ENCODE data around the gene PLEKHA8. TPM values are rescaled to one million over a fixed set of nuclear protein-coding genes. Genes with fewer than 3 reads are reported as not detected.

PLEKHA8 gene
- total RNA-seq, 1 donor from 2014 or later: 62.7 TPM

DNA sequence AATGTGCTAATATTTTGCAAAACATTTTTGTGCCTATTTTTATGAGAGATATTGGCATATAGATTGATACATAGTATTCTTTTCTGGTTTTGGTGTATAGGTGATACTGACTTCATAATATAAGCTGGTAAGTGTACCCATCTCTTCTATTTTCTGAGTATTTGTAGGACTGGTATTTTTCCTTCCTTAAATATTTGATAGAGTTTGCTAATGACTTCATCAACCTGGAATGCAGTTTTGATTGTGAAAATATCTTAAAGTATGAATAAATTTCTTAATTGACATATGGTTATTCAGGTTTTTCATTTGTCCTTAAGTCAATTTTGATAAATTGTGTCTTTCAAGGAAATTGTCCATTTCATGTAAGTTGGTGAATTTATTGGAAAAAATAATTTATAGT, 32.6 kb upstream of the PLEKHA8 start:
- Histone ChIP-seq H3K9ac (no peak overlapping the region), H2AFZ (replicated peaks) (no peak overlapping the region), H3K27me3 (no peaks in the 10 kb centered on the region), H3K27ac (no peak overlapping the region), H3K4me2 (no peak overlapping the region), H3K79me2 (ENCODE audit: low read depth) (no peaks in the 10 kb centered on the region), H4K20me1 (ENCODE audit: low read depth) (no peaks in the 10 kb centered on the region), H3K4me3 (no peak overlapping the region), H3K9me3 (ENCODE audit: low read depth) (peaks cover 10% of the 10 kb centered on the region), H3K36me3 (no peaks in the 10 kb centered on the region), H3K4me1 (no peaks in the 10 kb centered on the region), H3F3A (ENCODE audit: low read depth) (no peaks in the 10 kb centered on the region)
- H3K27ac Mint-ChIP-seq: no peak overlapping the region
- H3K4me1 Mint-ChIP-seq: peaks cover 4% of the 10 kb centered on the region
- peaks cover 43% of the 10 kb centered on the region for H3K9me3 Mint-ChIP-seq
- TF ChIP-seq EZH2 (IDR thresholded peaks at IDR 0.05): no peak
- peaks cover 11% of the 10 kb centered on the region for H3K36me3 Mint-ChIP-seq
- DNase-seq (ENCODE audit: low spot score): no peak
- H3K27me3 Mint-ChIP-seq (ENCODE audit: insufficient read depth, low read depth): no peaks in the 10 kb centered on the region
- H3K4me3 Mint-ChIP-seq: no peak overlapping the region

GRCh38 chr7:29996321-29996720, 31.9 kb upstream of the PLEKHA8 start:
- no peaks in the 10 kb centered on the region for H3K27me3 ChIP-seq
- no peak overlapping the region for H3K4me3 ChIP-seq
- peaks cover 10% of the 10 kb centered on the region for H3K9me3 ChIP-seq (ENCODE audit: low read depth)
- H4K20me1 ChIP-seq (ENCODE audit: low read depth): no peaks in the 10 kb centered on the region
- H3K36me3 Mint-ChIP-seq: peaks cover 9% of the 10 kb centered on the region
- TF ChIP-seq, protein P1, sequence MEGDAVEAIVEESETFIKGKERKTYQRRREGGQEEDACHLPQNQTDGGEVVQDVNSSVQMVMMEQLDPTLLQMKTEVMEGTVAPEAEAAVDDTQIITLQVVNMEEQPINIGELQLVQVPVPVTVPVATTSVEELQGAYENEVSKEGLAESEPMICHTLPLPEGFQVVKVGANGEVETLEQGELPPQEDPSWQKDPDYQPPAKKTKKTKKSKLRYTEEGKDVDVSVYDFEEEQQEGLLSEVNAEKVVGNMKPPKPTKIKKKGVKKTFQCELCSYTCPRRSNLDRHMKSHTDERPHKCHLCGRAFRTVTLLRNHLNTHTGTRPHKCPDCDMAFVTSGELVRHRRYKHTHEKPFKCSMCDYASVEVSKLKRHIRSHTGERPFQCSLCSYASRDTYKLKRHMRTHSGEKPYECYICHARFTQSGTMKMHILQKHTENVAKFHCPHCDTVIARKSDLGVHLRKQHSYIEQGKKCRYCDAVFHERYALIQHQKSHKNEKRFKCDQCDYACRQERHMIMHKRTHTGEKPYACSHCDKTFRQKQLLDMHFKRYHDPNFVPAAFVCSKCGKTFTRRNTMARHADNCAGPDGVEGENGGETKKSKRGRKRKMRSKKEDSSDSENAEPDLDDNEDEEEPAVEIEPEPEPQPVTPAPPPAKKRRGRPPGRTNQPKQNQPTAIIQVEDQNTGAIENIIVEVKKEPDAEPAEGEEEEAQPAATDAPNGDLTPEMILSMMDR (IDR thresholded peaks at IDR 0.05): no peak
- no peak for TF ChIP-seq EZH2 (IDR thresholded peaks at IDR 0.05)
- no peak for TF ChIP-seq EZH2phosphoT487 (IDR thresholded peaks at IDR 0.05)
- H3K27ac Mint-ChIP-seq: no peak overlapping the region
- H3K79me2 ChIP-seq (ENCODE audit: low read depth): no peaks in the 10 kb centered on the region
- H3K9ac ChIP-seq: no peak overlapping the region
- H3K4me2 ChIP-seq: no peak overlapping the region
- peaks cover 9% of the 10 kb centered on the region for H3K4me1 Mint-ChIP-seq
- peaks cover 43% of the 10 kb centered on the region for H3K9me3 Mint-ChIP-seq
- H3K36me3 ChIP-seq: no peaks in the 10 kb centered on the region
- H3K4me1 ChIP-seq: no peaks in the 10 kb centered on the region
- H3K27ac ChIP-seq: no peak overlapping the region
- H3F3A ChIP-seq (ENCODE audit: low read depth): no peaks in the 10 kb centered on the region
- no peaks in the 10 kb centered on the region for H3K27me3 Mint-ChIP-seq (ENCODE audit: insufficient read depth, low read depth)
- DNase-seq (ENCODE audit: low spot score): no peak
- no peak overlapping the region for H2AFZ ChIP-seq (replicated peaks)
- H3K4me3 Mint-ChIP-seq: no peak overlapping the region

GRCh38 chr7:29998489-29998888, 29.7 kb upstream of the PLEKHA8 start:
- no peak overlapping the region for H3K27ac Mint-ChIP-seq
- TF ChIP-seq EZH2phosphoT487 (IDR thresholded peaks at IDR 0.05): no peak
- TF ChIP-seq, protein P1 (IDR thresholded peaks at IDR 0.05): no peak
- no peak for TF ChIP-seq EZH2 (IDR thresholded peaks at IDR 0.05)
- no peaks in the 10 kb centered on the region for H4K20me1 ChIP-seq (ENCODE audit: low read depth)

GRCh38 chr7:30001998-30002397, 26.2 kb upstream of the PLEKHA8 start:
- Histone ChIP-seq H3K36me3 (no peaks in the 10 kb centered on the region), H3K27me3 (no peaks in the 10 kb centered on the region), H4K20me1 (ENCODE audit: low read depth) (no peaks in the 10 kb centered on the region), H3K27ac (no peak overlapping the region), H3K9me3 (ENCODE audit: low read depth) (no peaks in the 10 kb centered on the region), H3K79me2 (ENCODE audit: low read depth) (no peaks in the 10 kb centered on the region), H3K4me1 (peaks cover 9% of the 10 kb centered on the region), H3K4me2 (no peak overlapping the region), H3K4me3 (no peak overlapping the region), H2AFZ (replicated peaks) (no peak overlapping the region), H3K9ac (no peak overlapping the region), H3F3A (ENCODE audit: low read depth) (no peaks in the 10 kb centered on the region)
- Mint-ChIP-seq H3K27ac (no peak overlapping the region), H3K4me1 (peaks cover 25% of the 10 kb centered on the region), H3K27me3 (ENCODE audit: insufficient read depth, low read depth) (peaks cover 3% of the 10 kb centered on the region), H3K36me3 (no peaks in the 10 kb centered on the region), H3K9me3 (peaks cover 12% of the 10 kb centered on the region), H3K4me3 (no peak overlapping the region)
- no peak for TF ChIP-seq EZH2phosphoT487 (IDR thresholded peaks at IDR 0.05)
- no peak for TF ChIP-seq EZH2 (IDR thresholded peaks at IDR 0.05)
- TF ChIP-seq, protein P1 (IDR thresholded peaks at IDR 0.05): no peak
- DNase-seq (ENCODE audit: low spot score): no peak

More at GRCh38 chr7:29998489-29998888, 29.7 kb upstream of the PLEKHA8 start:
- Histone ChIP-seq H3K9ac (no peak overlapping the region), H3K36me3 (no peaks in the 10 kb centered on the region), H3F3A (ENCODE audit: low read depth) (no peaks in the 10 kb centered on the region), H3K4me1 (no peaks in the 10 kb centered on the region), H3K4me3 (no peak overlapping the region), H3K4me2 (no peak overlapping the region), H3K9me3 (ENCODE audit: low read depth) (peaks cover 3% of the 10 kb centered on the region), H2AFZ (replicated peaks) (no peak overlapping the region), H3K27ac (no peak overlapping the region), H3K27me3 (no peaks in the 10 kb centered on the region), H3K79me2 (ENCODE audit: low read depth) (no peaks in the 10 kb centered on the region)
- DNase-seq (ENCODE audit: low spot score): no peak
- H3K4me1 Mint-ChIP-seq: peaks cover 13% of the 10 kb centered on the region
- peaks cover 3% of the 10 kb centered on the region for H3K27me3 Mint-ChIP-seq (ENCODE audit: insufficient read depth, low read depth)
- H3K4me3 Mint-ChIP-seq: no peak overlapping the region
- H3K9me3 Mint-ChIP-seq: peaks cover 33% of the 10 kb centered on the region
- H3K36me3 Mint-ChIP-seq: peaks cover 2% of the 10 kb centered on the region
